ENCODE data around the gene FHDC1.

GRCh38 chr4:153014460-153014859 lies 78.3 kb downstream of the FHDC1 start:
- TF ChIP-seq CTCF (IDR thresholded peaks at IDR 0.05; ENCODE audit: insufficient read depth, low read depth, low read length) = no peak
- no peak for TF ChIP-seq EZH2 (IDR thresholded peaks at IDR 0.05; ENCODE audit: insufficient read depth, low read length)

Measured in astrocyte (in vitro differentiated cells and primary cell).